Cerebellar nuclear complex (tissue), 1 donor: ENCODE measurements around the gene OR51F1.
"Not testable (repeated sequence)": the region's sequence is repeated elsewhere in the genome, so short reads cannot be mapped to it uniquely, and the experiment has no call there.

Experiments used
- DNase-seq, 2 experiments: peaks; one replicate each; lab custom pipeline; 2025; lab: John Stamatoyannopoulos, UW

The OR51F1 gene, protein sequence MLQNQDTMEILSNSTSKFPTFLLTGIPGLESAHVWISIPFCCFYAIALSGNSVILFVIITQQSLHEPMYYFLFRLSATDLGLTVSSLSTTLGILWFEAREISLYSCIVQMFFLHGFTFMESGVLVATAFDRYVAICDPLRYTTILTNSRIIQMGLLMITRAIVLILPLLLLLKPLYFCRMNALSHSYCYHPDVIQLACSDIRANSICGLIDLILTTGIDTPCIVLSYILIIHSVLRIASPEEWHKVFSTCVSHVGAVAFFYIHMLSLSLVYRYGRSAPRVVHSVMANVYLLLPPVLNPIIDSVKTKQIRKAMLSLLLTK

DNA sequence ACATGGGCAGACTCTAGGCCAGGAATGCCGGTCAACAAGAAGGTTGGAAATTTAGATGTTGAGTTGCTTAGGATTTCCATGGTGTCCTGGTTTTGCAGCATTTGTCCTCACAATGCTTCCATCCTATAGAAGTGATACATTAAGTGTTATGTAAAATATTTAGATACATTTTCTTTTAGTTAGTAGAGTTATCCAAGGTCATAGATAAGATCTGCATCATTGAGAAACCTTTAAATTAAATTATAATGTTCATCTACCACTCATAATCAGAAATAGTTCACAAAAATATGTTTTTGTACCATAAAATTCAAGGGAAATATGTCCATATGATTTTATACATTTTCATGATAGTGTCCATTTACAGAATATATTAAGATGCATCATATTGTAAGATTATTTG, at the start of gene OR51F1:
Gene OR51F1, minus strand, starts transcription at position 101 of the 400 bp plus-strand sequence. Its CDS starts 0 bp downstream, at position 101.
- no peak for DNase-seq

DNA sequence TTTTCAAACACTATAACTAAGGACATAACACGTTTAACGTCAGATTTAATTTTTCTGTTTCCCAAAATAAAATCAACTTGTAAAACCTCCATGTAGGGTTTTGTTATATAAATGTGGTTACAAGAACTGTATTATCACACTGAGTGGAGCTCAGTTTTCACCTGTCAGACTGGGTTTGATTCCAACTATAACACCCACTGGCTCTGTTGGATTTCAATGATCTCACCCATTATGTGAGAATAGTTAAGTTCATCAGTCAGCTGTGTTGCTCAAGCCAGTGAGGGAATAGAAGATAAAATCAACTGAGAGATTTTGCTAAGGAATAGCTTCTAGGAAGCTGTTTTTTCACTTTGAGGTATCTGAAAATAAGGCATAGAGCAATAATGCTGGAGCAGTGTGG, 39.5 kb upstream of the OR51F1 start:
- no peak for DNase-seq

DNA sequence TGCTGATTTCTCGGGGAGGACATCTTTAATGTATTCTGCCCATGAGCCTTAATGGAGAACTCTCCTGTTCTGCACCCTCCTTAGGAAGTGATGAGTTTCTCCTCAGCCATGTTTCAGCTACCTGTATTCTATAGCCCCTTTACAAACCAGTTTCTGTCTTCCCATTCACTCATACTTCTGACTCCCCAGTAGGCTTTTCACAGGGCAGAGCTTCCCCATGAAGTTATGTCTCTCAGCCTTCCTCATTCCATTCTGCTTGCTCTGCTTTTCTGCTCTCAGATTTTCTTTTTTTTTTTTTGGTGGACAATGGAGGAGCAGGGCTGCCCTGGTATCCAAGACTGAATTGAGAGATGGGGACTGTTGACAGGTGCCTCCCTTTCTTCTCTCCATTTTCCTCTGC, 38.7 kb upstream of the OR51F1 start:
- DNase-seq = no peak

DNA sequence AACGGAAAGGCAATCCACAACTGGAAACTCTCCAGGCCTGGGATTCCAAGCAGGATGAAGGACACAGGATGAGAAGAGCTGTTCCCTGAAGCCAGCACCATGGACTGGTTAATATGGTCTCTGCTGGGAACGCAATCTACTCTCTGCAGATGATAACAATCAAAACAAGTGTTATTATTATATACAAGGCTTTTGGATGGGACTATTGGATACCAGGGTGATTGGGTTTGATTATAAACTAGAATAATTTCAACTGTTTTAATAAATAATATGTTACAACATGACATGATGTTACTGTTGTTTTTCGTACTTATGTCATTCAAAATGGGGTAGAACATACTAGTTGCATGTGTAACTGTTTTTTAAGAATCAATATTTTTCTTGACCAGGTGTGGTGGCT, 34.5 kb upstream of the OR51F1 start, which contains the start of gene OR52R1:
Gene OR52R1, minus strand, starts transcription at position 101 of the 400 bp plus-strand sequence. Its CDS starts 0 bp downstream, at position 101.
- DNase-seq = no peak

DNA sequence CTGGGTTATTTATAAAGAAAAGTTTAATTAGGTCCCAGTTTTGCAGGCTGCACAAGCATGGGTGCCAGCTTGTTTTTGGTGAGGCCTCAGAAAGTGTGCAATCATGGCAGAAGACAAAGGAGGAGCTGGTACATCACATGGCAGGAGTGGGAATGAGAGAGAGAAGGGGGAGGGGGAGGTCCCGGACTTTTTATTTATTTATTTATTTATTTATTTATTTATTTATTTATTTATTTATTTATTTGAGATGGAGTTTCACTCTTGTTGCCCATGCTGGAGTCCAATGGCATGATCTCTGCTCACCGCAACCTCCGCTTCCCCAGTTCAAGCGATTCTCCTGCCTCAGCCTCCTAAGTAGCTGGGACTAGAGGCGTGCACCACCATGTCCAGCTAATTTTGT, 31.6 kb upstream of the OR51F1 start:
- not testable (repeated sequence) for DNase-seq

DNA sequence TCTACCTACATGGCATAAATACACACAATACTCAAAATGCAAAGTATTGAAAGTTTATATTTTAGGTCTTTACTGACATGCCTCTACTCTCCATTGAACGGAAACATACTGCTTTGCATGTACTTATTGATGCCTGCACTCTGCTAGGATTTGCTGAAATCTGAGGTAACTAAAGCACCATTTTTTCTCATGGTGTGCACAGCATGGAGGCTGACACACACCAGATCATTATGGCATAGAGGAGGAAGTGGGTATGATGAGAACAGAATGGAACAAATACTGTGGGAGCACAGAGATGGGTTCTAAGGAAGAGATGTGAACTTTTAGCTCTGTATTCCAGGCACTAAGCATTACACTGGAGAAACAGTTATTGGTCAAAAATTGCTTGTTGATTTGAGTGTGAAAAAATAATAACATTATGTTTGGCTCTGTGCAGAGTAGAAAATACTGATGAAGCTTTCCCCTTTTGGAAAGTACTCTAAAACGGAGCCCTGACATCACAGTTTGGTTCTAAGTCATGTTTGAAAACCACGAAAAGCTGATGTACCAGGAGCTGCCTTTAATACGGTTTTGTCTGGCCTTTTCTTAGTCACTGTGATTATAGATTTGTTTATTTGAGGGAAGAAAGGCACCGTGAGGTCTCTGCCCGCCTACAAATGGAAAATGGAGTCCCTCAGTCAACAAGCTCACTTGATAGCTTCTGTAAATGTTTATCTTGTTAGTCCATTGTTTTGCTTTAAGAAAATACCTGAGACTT, 28.9 kb upstream of the OR51F1 start:
- no peak for DNase-seq

DNA sequence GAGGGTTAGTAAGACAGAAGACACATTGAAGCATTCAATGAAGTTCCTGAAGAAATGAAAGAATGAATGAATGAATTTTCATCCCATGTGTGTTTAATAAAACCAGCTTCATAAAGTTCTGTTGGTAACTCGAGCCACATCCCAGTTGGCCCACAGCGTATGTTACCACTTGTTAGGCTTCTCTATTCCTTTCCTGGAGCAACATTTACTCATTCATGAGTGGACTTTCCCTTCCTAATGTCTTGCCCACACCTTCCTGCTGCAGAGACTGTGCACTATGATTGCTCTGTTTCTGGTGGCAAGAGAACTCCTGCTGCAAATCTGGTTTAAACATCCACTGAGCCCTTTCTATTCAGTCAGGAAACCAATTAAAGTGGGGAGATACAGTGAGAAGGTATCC, 27.5 kb upstream of the OR51F1 start:
- DNase-seq = no peak

DNA sequence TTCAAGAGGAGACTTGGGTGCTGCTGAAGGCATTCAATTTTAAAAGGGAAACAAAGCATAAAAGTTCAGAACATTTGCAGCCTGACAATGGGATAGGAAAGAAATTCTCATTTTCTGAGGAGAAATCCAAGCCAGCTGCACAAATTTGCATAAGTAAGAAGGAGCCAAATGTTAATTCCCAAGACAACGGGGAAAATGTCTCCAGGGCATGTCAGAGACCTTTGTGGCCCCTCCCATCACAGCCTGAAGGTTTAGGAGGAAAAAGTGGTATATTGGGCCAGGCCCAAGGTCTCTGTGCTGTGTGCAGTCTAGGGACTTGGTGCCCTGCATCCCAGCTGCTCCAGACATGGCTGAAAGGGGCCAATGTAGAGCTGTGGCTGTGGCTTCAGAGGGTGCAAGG, 12.7 kb upstream of the OR51F1 start:
- DNase-seq = no peak

DNA sequence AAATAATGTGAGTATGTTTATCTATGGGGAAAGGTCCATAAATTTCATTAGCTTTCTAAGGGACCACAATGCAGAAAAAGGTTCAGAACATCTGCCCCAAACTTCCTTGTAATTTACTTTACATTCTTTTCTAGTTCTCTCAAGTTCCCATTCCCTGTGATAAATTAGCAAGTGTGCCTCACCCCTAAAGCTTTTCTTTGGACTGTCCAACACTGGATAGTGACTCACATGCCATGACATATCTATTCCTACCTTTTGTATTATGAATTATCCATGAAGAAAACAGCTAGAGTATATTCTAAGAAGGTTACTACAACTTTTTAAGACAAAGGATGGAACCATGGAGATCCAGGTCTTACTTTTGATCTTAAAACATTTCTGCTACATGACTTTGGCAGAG, 1.6 kb downstream of the OR51F1 start:
- DNase-seq = no peak

DNA sequence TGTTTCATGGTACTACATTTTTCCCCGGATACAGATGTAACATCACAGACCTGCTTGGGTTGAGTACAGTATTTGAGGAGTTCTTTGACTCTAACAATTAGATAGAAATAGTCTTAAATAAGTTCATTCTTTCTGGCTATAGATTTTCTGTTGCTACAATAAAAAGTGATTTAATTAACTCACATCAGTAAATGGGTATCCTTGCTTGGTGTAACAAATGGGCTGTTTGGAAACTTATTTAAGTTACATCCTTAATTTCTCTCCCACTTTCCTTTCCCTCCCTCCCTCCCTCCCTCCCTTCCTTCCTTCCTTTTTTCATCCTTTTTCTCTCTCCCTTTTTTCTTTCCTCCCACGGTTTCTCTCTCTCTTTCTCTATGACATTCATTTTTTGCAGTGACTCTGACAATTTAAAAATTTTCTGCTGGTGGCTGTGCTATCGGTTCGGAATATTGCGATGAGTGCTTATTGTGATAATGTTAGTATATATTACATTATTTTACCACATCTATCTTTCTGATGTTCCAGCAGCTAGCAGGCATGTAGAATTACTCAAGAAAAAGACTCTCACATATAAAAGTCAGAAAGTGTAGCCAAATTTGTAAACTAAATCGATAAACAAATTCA, 3.2 kb downstream of the OR51F1 start:
- no peak for DNase-seq

DNA sequence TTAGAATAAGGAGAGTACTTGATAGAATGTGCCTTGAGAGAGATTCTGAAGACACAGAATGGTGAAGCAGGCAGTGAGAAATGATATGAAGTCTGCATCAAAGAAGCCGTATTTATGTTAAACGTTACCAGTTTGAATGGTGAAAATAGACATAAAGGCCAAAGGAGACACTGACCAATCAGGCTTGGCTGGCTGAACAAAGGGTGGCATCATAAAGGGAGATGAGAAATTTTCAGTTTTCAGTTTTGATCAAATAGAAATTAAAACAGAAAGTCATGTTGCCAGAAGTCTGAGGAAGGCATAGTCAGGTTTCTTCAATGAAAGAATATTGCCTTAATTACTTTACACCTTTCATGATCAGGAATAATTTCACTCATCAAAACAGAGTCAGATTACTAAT, 6.6 kb downstream of the OR51F1 start:
- no peak for DNase-seq

DNA sequence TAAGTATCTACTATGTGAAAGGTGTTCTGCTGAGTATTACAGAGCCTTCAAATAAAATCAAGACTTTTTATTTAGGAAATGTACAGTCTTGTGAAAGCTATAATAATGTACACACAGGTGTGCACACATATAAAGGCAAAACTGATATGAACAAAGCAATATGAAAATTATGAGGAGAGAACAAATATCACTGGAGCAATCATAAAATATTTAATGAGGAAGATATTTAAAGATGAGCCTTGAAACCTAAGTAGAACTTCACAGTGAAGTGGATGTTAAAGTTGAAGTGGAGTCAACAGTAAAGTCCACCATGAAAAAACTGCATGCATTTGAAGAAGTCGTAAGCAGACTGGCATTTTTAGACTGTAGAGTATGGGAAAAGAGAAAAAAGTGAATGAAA, 18.5 kb downstream of the OR51F1 start:
- no peak for DNase-seq

DNA sequence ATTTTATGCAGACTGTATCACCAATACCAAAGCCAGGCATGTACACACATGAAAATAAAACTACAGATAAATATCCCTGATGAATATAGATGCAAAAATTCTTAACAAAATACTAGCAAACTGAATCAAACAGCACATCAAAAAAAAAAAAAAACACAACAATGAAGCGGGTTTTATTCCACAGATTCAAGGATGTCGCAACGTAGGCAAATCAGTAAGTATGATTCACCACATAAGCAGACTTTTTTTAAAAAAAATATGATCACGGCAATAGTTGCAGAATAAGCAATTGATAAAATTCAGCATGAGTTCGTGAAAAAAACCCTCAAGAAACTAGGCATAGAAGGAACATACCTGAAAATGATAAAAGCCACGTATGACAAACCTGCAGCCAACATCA, 21.3 kb downstream of the OR51F1 start:
- DNase-seq = no peak

DNA sequence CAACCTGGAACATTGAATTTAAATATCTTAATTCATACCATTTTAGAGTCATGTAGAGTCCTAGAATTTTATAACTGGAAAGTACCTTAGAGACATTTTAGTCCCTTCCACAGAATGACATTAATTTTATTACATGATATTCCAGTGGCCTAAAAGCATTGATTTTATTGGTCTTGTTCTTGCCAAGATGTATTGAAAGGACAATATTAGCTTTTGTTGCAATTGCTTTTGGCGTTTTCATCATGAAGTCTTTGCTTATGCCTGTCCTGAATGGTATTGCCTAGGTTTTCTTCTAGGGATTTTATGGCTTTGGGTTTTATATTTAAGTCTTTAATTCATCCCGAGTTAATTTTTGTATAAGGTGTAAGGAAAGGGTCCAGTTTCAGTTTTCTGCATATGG, 29.0 kb downstream of the OR51F1 start:
- DNase-seq = no peak

DNA sequence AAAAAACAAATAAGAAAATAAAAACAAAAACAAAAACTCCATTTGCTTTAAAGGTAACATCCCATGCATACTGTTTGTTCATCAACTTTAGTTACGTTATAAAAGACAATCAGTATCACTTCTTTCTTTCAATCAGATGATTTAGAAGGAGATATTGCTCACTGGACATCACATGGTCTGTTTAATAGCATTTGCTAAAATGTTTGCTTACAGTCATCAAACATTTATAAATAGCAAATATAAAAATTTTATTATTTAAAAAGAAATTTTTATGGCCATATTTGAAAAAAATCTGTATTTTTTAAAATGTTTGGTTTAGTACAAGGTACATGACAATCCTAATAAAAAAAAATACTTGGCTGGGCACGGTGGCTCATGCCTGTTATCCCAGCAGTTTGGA, 42.6 kb downstream of the OR51F1 start:
- DNase-seq = no peak

DNA sequence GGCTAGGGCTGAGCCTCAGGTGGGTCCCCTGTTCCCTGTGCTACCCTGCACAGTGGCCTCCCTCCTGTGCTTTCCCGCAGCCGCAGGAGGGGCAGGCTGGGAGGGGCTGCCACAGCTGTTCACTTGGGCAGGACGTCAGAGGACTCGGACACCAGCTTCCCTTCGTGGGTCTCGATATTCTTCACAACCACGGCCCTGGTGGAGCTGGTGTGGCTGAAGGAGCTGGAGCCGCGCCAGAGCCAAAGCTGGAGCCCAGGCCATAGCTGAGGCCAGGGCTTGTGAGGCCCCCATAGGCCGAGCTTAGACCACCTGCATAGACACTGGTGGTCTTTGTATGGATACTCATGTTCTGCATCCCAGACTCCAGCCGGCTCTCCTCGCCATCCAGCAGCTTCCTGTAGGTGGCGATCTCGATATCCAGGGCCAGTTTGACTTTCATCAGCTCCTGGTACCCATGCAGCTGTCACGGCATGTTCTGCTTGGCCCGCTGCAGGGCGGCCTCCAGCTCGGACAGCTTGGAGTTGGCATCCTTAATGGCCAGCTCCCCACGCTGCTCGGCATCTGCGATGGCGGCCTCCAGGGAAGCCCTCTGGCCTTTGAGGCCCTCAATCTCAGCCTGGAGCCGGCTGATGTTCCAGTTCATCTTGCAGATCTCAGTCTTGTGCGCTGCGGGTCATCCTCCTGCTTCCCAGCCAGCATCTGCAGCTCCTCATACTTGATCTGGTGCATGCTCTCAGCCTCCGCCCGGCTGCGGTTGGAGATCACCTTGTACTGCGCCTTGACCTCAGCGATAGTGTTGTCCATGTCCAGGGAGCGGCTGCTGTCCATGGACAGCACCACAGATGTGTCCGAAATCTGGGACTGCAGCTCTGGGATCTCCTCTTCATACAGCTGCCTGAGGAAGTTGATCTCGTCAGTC, 46.9 kb downstream of the OR51F1 start:
- DNase-seq = not testable (repeated sequence)
